Spinal cord (tissue), 10 donors: ENCODE data around the gene WDR27. TPM values are rescaled to one million over a fixed set of nuclear protein-coding genes. Genes with fewer than 3 reads are reported as not detected.

Source experiments
- DNase-seq, 6 donors: peaks; one replicate each; pipeline versions ENCODE4 v3.0.0 to v3.0.0-alpha.2; 2013 to 2015; ENCODE audit warnings: low spot score in 6 of 6, low read depth in 4 of 6
- H3K27ac ChIP-seq: one replicate; pipeline ENCODE4 v1.5.1; 2013; ENCODE audit warnings: low read depth, low read length, control low read depth
- H3K27me3 ChIP-seq: one replicate; pipeline ENCODE4 v1.6.1; 2013; ENCODE audit warnings: low read length; ENCODE audit not compliant: control insufficient read depth, insufficient read depth
- H3K36me3 ChIP-seq: one replicate; pipeline ENCODE4 v1.6.1; 2013; ENCODE audit warnings: low read length; ENCODE audit not compliant: control insufficient read depth, insufficient read depth
- H3K4me1 ChIP-seq: one replicate; pipeline ENCODE4 v1.6.1; 2013; ENCODE audit warnings: low read length; ENCODE audit not compliant: control insufficient read depth, insufficient read depth
- H3K4me3 ChIP-seq: one replicate; pipeline ENCODE4 v1.5.1; 2013; ENCODE audit warnings: low read depth, low read length, control low read depth
- H3K9me3 ChIP-seq: one replicate; pipeline ENCODE4 v1.6.1; 2013; ENCODE audit warnings: low read length; ENCODE audit not compliant: control insufficient read depth, insufficient read depth
- WGBS: methylation state at CpG from one replicate; pipeline ENCODE4 v1.1.5; 2013; ENCODE audit warnings: missing lambda C conversion rate; ENCODE audit not compliant: insufficient coverage; 5-methylcytosine and 5-hydroxymethylcytosine counted together
- polyA plus RNA-seq, 2 donors: library from polyadenylated mRNA; unstranded; fragments of 120-200 nt; gene quantifications; one replicate each; pipeline ENCODE4 v1.2.1, GENCODE V29; 2013; ENCODE audit not compliant: insufficient read length in 2 of 2
- total RNA-seq, 2 donors: library from RNA; depleted of rRNA in 1 of 2; stranded (reverse); fragments of 120-200 nt in 1 of 2; fragments of >200 nt in 1 of 2; gene quantifications; one replicate each; pipeline versions ENCODE4 v1.2.3 to v1.2.4, GENCODE V29; 2013 to 2014
- donor health status: healthy.

WDR27 gene
- total and polyA plus RNA-seq, 4 donors = 29.5 to 69.3 (median 49.1) TPM

DNA sequence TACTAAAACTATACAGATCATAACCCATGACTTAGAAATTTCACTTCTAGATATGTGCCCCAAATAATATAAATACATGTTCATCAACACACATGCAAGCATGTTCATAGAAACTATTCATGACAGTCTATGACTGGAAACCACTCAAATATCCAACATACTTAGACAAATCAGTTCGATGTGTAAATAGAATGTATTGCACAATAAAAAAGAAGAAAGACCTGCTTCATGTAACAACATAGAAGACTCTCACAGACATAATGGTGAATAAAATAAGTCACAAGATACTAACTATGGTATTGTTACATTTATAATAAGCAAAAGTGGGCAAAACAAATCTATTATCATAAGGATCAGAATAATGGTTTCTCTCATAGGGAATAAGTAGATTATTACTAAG lies 284.7 kb downstream of the WDR27 start:
- H3K4me1 ChIP-seq = no peaks in the 10 kb centered on the region
- whole genome bisulfite sequencing = no CpG with 5 or more reads among the region's 1 CpG
- H3K27me3 ChIP-seq = no peaks in the 10 kb centered on the region
- H3K9me3 ChIP-seq = peaks cover 2% of the 10 kb centered on the region
- no peak overlapping the region for H3K4me3 ChIP-seq
- no peak for DNase-seq
- H3K36me3 ChIP-seq = no peaks in the 10 kb centered on the region
- no peak overlapping the region for H3K27ac ChIP-seq

DNA sequence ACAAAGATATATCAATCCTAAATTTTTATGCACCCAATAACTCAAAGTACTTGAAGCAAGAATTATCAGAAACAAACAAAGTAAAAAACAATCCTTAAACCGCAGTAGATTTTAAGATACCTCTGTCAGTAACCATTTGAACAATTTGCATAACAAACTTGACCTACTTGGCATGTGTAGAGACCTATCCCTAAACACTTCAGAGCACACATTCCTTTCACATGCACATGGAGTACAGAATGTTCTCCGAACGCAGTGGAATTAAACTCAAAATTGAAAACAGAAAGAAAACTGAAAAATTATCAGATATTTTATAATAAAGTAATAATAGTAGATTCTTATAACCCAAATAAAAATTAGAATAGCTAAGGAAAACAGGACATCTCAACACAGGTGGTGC lies 285.6 kb downstream of the WDR27 start:
- no peaks in the 10 kb centered on the region for H3K4me1 ChIP-seq
- H3K4me3 ChIP-seq = no peak overlapping the region
- no peak for DNase-seq
- peaks cover 2% of the 10 kb centered on the region for H3K9me3 ChIP-seq
- no peak overlapping the region for H3K27ac ChIP-seq
- H3K36me3 ChIP-seq = no peaks in the 10 kb centered on the region
- H3K27me3 ChIP-seq = no peaks in the 10 kb centered on the region
- WGBS = 75% methylated on average over 1 of the region's 3 CpGs

DNA sequence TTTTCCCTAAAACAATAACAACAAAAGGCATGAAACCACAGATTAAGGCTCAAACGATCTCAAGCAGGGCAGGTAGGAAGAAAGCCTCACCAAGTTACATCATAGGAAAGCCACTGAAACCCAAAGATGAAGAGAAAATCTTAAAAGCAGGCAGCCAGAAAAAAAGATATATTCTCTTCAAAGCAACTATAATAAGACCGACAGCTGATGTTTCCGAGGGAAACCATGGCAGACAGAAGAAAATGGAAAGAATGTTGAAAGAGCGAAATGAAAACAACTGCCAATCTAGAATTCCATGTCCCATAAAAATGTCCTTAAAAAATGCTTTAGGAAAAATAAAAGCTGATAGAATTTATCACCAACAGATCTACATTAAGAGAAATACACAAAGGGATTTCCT lies 286.6 kb downstream of the WDR27 start:
- Histone ChIP-seq H3K27ac (no peak overlapping the region), H3K27me3 (no peaks in the 10 kb centered on the region), H3K36me3 (no peaks in the 10 kb centered on the region), H3K4me3 (no peak overlapping the region), H3K9me3 (peaks cover 2% of the 10 kb centered on the region), H3K4me1 (no peaks in the 10 kb centered on the region)
- no peak for DNase-seq
- 86% methylated on average over 1 of the region's 4 CpGs for WGBS

DNA sequence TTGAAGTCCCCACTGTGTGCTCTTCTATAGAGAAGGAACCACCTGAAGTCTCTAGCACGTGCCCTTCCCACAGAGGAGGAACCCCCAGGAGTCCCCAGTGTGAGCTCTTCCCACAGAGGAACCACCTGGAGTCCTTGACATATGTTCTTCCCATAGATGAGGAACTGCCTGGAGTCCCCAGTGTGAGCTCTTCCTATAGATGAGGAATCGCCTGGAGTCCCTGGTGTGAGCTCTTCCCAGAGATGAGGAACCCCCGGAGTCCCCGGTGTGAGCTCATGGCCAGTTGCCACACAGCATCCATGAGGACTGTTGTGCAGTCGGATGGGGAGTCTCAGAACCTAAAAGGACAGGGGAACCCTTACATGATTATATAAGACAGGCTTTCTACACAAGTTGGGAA lies 290.1 kb downstream of the WDR27 start:
- DNase-seq = no peak
- H3K9me3 ChIP-seq = peaks cover 2% of the 10 kb centered on the region
- H3K4me3 ChIP-seq = no peak overlapping the region
- H3K4me1 ChIP-seq = no peaks in the 10 kb centered on the region
- 67% methylated on average over 4 of the region's 5 CpGs for WGBS
- H3K36me3 ChIP-seq = no peaks in the 10 kb centered on the region
- H3K27me3 ChIP-seq = no peaks in the 10 kb centered on the region
- H3K27ac ChIP-seq = no peak overlapping the region

DNA sequence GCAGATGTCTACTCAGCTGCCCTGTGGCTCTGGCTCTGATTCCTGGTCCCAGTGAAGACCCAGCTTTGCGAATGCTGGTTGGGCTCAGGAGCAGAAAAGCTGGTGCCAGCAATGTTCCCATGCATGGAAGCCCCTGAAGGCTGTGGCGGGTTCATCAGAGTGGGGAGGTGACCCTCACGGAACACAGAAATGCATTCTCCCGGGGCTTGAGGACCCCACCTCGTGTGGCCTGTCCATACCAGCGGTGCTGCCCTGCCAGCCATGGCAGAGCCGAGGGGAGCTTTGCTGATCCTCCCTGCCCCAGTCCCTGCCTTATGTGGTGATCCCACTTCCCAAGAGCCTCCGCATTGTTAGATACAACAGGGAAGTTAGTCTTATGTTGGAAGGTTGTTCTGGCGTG lies 290.5 kb downstream of the WDR27 start:
- WGBS = 94% methylated on average over 8 of the region's 9 CpGs
- H3K27ac ChIP-seq = no peak overlapping the region
- H3K36me3 ChIP-seq = no peaks in the 10 kb centered on the region
- no peaks in the 10 kb centered on the region for H3K4me1 ChIP-seq
- no peak for DNase-seq
- peaks cover 2% of the 10 kb centered on the region for H3K9me3 ChIP-seq
- no peak overlapping the region for H3K4me3 ChIP-seq
- no peaks in the 10 kb centered on the region for H3K27me3 ChIP-seq

DNA sequence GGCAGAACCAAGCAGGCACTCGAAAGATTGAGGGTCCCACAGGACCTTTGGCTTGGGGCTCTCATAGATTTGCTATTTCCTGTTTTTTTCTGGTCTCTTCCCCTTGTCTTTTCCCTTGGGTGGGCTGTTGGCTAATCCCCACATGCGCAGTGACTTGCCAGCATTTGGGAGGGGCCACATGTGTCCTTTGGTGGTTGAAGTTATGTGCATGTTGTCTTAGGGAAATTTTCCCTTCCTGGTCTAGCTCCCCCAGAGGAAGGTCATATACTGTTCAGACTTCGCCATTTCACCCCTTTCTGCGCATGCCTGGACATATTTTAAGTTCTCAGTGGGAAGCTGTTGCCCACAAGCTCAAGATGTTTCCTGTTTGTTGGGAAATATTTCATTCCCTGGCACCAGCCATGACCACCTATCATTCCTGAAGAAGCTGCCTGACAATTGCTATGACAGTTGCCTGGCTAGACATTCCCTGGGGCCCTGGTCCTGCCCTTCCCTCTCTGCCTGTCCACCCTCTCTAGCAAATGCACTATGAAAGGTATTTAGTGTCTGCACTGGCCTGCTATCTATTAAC lies 292.0 kb downstream of the WDR27 start:
- no peak overlapping the region for H3K4me3 ChIP-seq
- no peak for DNase-seq
- H3K4me1 ChIP-seq = no peaks in the 10 kb centered on the region
- peaks cover 2% of the 10 kb centered on the region for H3K9me3 ChIP-seq
- no peak overlapping the region for H3K27ac ChIP-seq
- 75% methylated on average over 1 of the region's 4 CpGs for WGBS
- H3K36me3 ChIP-seq = no peaks in the 10 kb centered on the region
- no peaks in the 10 kb centered on the region for H3K27me3 ChIP-seq

DNA sequence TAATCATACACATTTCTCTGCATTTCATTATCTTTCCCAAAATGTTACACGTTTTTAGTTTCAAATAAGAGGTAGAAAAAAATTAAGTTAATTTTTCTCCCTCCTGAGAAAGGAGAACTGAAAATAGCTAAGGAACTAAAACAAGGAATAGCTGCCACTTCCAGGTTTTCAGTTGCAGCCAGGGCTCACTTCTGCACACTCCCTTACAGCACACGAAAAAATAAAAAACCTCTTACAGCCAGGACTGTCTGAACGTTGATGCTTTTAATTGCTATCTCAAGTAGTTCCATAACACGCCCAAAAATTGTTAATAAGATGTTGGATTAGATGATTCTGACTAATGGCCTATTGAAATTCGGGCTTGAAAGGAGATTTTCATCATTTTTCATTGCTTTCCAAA lies 294.5 kb downstream of the WDR27 start:
- peak in 1 of 6 donors; percentile 17 for DNase-seq
- H3K36me3 ChIP-seq = no peaks in the 10 kb centered on the region
- H3K9me3 ChIP-seq = no peaks in the 10 kb centered on the region
- WGBS = no CpG with 5 or more reads among the region's 5 CpGs
- H3K27me3 ChIP-seq = no peaks in the 10 kb centered on the region
- H3K27ac ChIP-seq = peak overlapping the region; percentile 34
- H3K4me1 ChIP-seq = no peaks in the 10 kb centered on the region
- H3K4me3 ChIP-seq = no peak overlapping the region

Other genes starting within 250 kb of the WDR27 start
- 10 to 100 TPM; 31.8 to 37.6 TPM for gene C6orf120, start 97 bp upstream of the WDR27 start, total RNA-seq
- gene C6orf120, start 97 bp upstream of the WDR27 start, polyA plus RNA-seq = 10 to 100 TPM; 23.6 to 29.7 TPM
- gene PHF10, start 22.5 kb upstream of the WDR27 start, total RNA-seq = 10 to 100 TPM; 44.6 to 54.2 TPM
- 10 to 100 TPM; 61.0 to 70.6 TPM for gene PHF10, start 22.5 kb upstream of the WDR27 start, polyA plus RNA-seq
- gene DYNLT2, start 49.5 kb upstream of the WDR27 start, total RNA-seq = 1 to 10 TPM; 3.0 to 4.7 TPM
- gene DYNLT2, start 49.5 kb upstream of the WDR27 start, polyA plus RNA-seq = 1 to 10 TPM; 6.7 to 7.2 TPM
- gene ERMARD, start 49.6 kb upstream of the WDR27 start, total RNA-seq = 10 to 100 TPM; 27.2 to 44.9 TPM
- 10 to 100 TPM; 31.9 to 38.2 TPM for gene ERMARD, start 49.6 kb upstream of the WDR27 start, polyA plus RNA-seq